Measurements from ENCODE around the gene ST3GAL3. TPM values are rescaled to one million over a fixed set of nuclear protein-coding genes. Genes with fewer than 3 reads are reported as not detected.
A peak's percentile ranks its signal among the peaks of the same experiment; 100 is the strongest.

The ST3GAL3 gene
- total RNA-seq, 1 experiment from 2014 or later = 8.6 TPM

GRCh38 chr1:43978551-43979260, 271.4 kb downstream of the ST3GAL3 start, which contains the start of gene B4GALT2 (continued):
- TF ChIP-seq ZNF512 (CRISPR knock-in tag; IDR thresholded peaks at IDR 0.05; ENCODE audit: borderline replicate concordance) = no peak
- no peak for TF ChIP-seq NFE2L1 (CRISPR knock-in tag; IDR thresholded peaks at IDR 0.05)
- no peak for TF ChIP-seq ZNF219 (CRISPR knock-in tag; IDR thresholded peaks at IDR 0.05; ENCODE audit: borderline replicate concordance)
- no peak for TF ChIP-seq TCF7 (CRISPR knock-in tag; IDR thresholded peaks at IDR 0.05; ENCODE audit: low read depth)

GRCh38 chr1:43979261-43979527, 271.9 kb downstream of the ST3GAL3 start:
- ChIA-PET CTCF (interaction anchor here (1.1 kb wide), 1 partner anchor 13 kb away, joined by 4 read pairs; no protein-coding TSS in a partner anchor), POLR2A (no interaction called here)
- no peaks in the 10 kb centered on the region; the same call in 1 of the 2 replicates for H3K27me3 Mint-ChIP-seq (ENCODE audit: low read depth)
- H3K36me3 Mint-ChIP-seq = peaks cover 25% of the 10 kb centered on the region
- TF ChIP-seq NFYB (CRISPR knock-in tag; conservative IDR thresholded peaks at IDR 0.05; ENCODE audit: low read depth) (no peak), ZNF425 (CRISPR knock-in tag; conservative IDR thresholded peaks at IDR 0.05) (no peak), ZNF532 (CRISPR knock-in tag; IDR thresholded peaks at IDR 0.05; ENCODE audit: borderline replicate concordance) (no peak), JUN (CRISPR knock-in tag; IDR thresholded peaks at IDR 0.05) (no peak), ZNF671 (CRISPR knock-in tag; IDR thresholded peaks at IDR 0.05) (no peak), ESRRA (CRISPR knock-in tag; IDR thresholded peaks at IDR 0.05; ENCODE audit: borderline replicate concordance) (no peak), ZNF263 (CRISPR knock-in tag; IDR thresholded peaks at IDR 0.05; ENCODE audit: low read depth) (no peak)
- ATAC-seq (no peak), DNase-seq (ENCODE audit: low spot score) (no peak)
- peaks cover 31% of the 10 kb centered on the region for H3K4me1 Mint-ChIP-seq
- H3K4me3 Mint-ChIP-seq = no peak overlapping the region
- no peak overlapping the region for H3K27ac Mint-ChIP-seq
- H3K9me3 Mint-ChIP-seq = no peaks in the 10 kb centered on the region

- H3K27ac Mint-ChIP-seq = peak overlapping the region; percentile 22; the same call in 1 of the 2 replicates
- TF ChIP-seq TEAD1 (CRISPR knock-in tag; IDR thresholded peaks at IDR 0.05) = 0 out of 2 replicates have a peak, but pooled peaks have one; percentile 2
- no peak for TF ChIP-seq ZNF263 (CRISPR knock-in tag; IDR thresholded peaks at IDR 0.05; ENCODE audit: low read depth)
- no peak for TF ChIP-seq CREM (CRISPR knock-in tag; IDR thresholded peaks at IDR 0.05)
- no peak for TF ChIP-seq SMAD4 (CRISPR knock-in tag; IDR thresholded peaks at IDR 0.05)
- TF ChIP-seq SMAD3 (CRISPR knock-in tag; IDR thresholded peaks at IDR 0.05; ENCODE audit: borderline replicate concordance) = peak; percentile 59; the same call in 1 of the 2 replicates
- no peak for TF ChIP-seq CBFB (CRISPR knock-in tag; IDR thresholded peaks at IDR 0.05; ENCODE audit: low read depth)
- TF ChIP-seq ZNF138 (CRISPR knock-in tag; conservative IDR thresholded peaks at IDR 0.05) = no peak
- TF ChIP-seq ZNF219 (CRISPR knock-in tag; IDR thresholded peaks at IDR 0.05; ENCODE audit: borderline replicate concordance) = no peak
- no peak for TF ChIP-seq EMX1 (CRISPR knock-in tag; IDR thresholded peaks at IDR 0.05)
- TF ChIP-seq PREB (CRISPR knock-in tag; IDR thresholded peaks at IDR 0.05; ENCODE audit: borderline replicate concordance) = no peak
- TF ChIP-seq ATF2 (CRISPR knock-in tag; IDR thresholded peaks at IDR 0.05; ENCODE audit: borderline replicate concordance, low read depth) = no peak
- TF ChIP-seq NR3C1 (CRISPR knock-in tag; conservative IDR thresholded peaks at IDR 0.05; ENCODE audit: low read depth) = no peak
Measured at GRCh38 chr1:43979528-43980254, 272.4 kb downstream of the ST3GAL3 start.

More at GRCh38 chr1:43979528-43980254, 272.4 kb downstream of the ST3GAL3 start:
- ChIA-PET CTCF (interaction anchor here (1.1 kb wide), 1 partner anchor 13 kb away, joined by 4 read pairs; no protein-coding TSS in a partner anchor), POLR2A (interaction anchor here (0.6 kb wide), 1 partner anchor 9 kb away, joined by 3 read pairs; no protein-coding TSS in a partner anchor)
- ATAC-seq (no peak), DNase-seq (ENCODE audit: low spot score) (peak; percentile 49)
- Mint-ChIP-seq H3K36me3 (peaks cover 25% of the 10 kb centered on the region), H3K4me3 (peak overlapping the region; percentile 84), H3K4me1 (peaks cover 31% of the 10 kb centered on the region), H3K9me3 (no peaks in the 10 kb centered on the region), H3K27me3 (ENCODE audit: low read depth) (no peaks in the 10 kb centered on the region; the same call in 1 of the 2 replicates)

All from WTC11 (cell line).